Astrocyte of the cerebellum (primary cell): ENCODE results near the gene CLIC6.
A peak's percentile ranks its signal among the peaks of the same experiment; 100 is the strongest.

Experiments used
- DNase-seq: peaks from one replicate; pipeline ENCODE4 v3.0.0-alpha.2; 2011; ENCODE audit warnings: low read depth
- H3K4me3 ChIP-seq: 2 replicates; pipeline ENCODE4 v1.5.1; 2011; ENCODE audit warnings: mild to moderate bottlenecking, low read depth, low read length, moderate library complexity
- CTCF ChIP-seq: IDR thresholded peaks from 2 replicates; pipeline ENCODE4 v1.5.1; 2012; ENCODE audit warnings: low read length, low read depth, moderate library complexity, mild to moderate bottlenecking; ENCODE audit errors: missing control alignments
- in situ Hi-C: cut with HindIII; loops from 2 replicates; pipeline ENCODE4 v1.10.0; 2017; ENCODE audit warnings: low sequenced_read_pairs

Gene CLIC6

GRCh38 chr21:34690041-34690792 is 21.4 kb downstream of the CLIC6 start:
- TF ChIP-seq CTCF, result no peak
- no peak for DNase-seq
- in situ Hi-C loops, result no loop called here
- no peak overlapping the region for H3K4me3 ChIP-seq

- H3K4me3 ChIP-seq, result no peak overlapping the region
- in situ Hi-C loops, result no loop called here
- no peak for TF ChIP-seq CTCF
- no peak for DNase-seq
Observed at GRCh38 chr21:34690793-34691175, 22.0 kb downstream of the CLIC6 start.

GRCh38 chr21:34691390-34692032 is 22.7 kb downstream of the CLIC6 start:
- DNase-seq, result no peak
- in situ Hi-C loops, result no loop called here
- TF ChIP-seq CTCF, result no peak
- no peak overlapping the region for H3K4me3 ChIP-seq

- DNase-seq, result no peak
- TF ChIP-seq CTCF, result no peak
- H3K4me3 ChIP-seq, result no peak overlapping the region
- in situ Hi-C loops, result no loop called here
Observed at GRCh38 chr21:34692458-34693020, 23.7 kb downstream of the CLIC6 start.

- in situ Hi-C loops, result no loop called here
- peak; percentile 59 for DNase-seq
- no peak overlapping the region for H3K4me3 ChIP-seq
- TF ChIP-seq CTCF, result peak; percentile 80
Observed at GRCh38 chr21:34693192-34693810, 24.5 kb downstream of the CLIC6 start.

- TF ChIP-seq CTCF, result no peak
- in situ Hi-C loops, result no loop called here
- no peak overlapping the region for H3K4me3 ChIP-seq
- no peak for DNase-seq
Observed at GRCh38 chr21:34695434-34695833, 26.6 kb downstream of the CLIC6 start.
